PC-9 (cell line): ENCODE results near the gene ZNF583.

Experiments
- EZH2 ChIP-seq: fragments of 200-600 bp; sonication (generic); IDR thresholded peaks from 2 replicates; pipeline ENCODE4 v1.8.0; 2017; ENCODE audit warnings: antibody characterized with exemption, low read depth
- TF ChIP-seq, protein P1 (sequence below): fragments of 200-600 bp; sonication (generic); conservative IDR thresholded peaks from 2 replicates; pipeline ENCODE4 v1.6.1; 2017; ENCODE audit warnings: mixed run types, antibody characterized with exemption, mild to moderate bottlenecking, moderate library complexity

DNA sequence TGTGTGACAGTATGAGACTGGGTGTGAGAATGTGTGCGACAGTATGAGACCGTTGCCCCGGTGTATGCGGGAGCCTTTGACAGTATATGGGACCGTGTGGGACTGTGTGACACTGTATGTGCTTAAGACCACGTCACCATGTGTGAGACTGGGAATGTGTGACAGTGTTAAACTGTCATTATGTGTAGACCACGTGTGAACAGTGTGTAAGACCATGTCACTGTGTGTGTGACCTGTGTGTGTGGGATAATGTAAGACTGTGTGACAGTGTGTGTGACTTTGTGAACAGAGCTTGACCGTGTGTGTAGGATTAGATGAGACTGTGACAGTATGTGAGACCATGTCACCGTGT lies 549 bp downstream of the ZNF583 start:
- TF ChIP-seq, protein P1, sequence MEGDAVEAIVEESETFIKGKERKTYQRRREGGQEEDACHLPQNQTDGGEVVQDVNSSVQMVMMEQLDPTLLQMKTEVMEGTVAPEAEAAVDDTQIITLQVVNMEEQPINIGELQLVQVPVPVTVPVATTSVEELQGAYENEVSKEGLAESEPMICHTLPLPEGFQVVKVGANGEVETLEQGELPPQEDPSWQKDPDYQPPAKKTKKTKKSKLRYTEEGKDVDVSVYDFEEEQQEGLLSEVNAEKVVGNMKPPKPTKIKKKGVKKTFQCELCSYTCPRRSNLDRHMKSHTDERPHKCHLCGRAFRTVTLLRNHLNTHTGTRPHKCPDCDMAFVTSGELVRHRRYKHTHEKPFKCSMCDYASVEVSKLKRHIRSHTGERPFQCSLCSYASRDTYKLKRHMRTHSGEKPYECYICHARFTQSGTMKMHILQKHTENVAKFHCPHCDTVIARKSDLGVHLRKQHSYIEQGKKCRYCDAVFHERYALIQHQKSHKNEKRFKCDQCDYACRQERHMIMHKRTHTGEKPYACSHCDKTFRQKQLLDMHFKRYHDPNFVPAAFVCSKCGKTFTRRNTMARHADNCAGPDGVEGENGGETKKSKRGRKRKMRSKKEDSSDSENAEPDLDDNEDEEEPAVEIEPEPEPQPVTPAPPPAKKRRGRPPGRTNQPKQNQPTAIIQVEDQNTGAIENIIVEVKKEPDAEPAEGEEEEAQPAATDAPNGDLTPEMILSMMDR: no peak
- TF ChIP-seq EZH2: no peak
